Loucy (cell line): Measurements from ENCODE around the gene IFNL1.

Experiments
- H2AFZ ChIP-seq: fragments of 200-600 bp; sonication (generic); 2 replicates; pipeline ENCODE4 v1.6.0; 2016; ENCODE audit warnings: antibody characterized with exemption, mild to moderate bottlenecking, low read length, moderate library complexity
- H3F3A ChIP-seq: fragments of 200-600 bp; 2 replicates; pipeline ENCODE4 v1.6.0; 2016; ENCODE audit warnings: antibody characterized with exemption, low read depth, mild to moderate bottlenecking
- H3K27me3 ChIP-seq: fragments of 200-600 bp; sonication (generic); 2 replicates; pipeline ENCODE4 v1.6.1; 2014; ENCODE audit warnings: low read length, mild to moderate bottlenecking; ENCODE audit not compliant: insufficient read depth, poor library complexity, severe bottlenecking
- H3K36me3 ChIP-seq: fragments of 200-600 bp; sonication (generic); 2 replicates; pipeline ENCODE4 v1.6.1; 2016; ENCODE audit warnings: low read length; ENCODE audit not compliant: insufficient read depth
- H3K4me1 ChIP-seq: fragments of 200-600 bp; sonication (generic); 2 replicates; pipeline ENCODE4 v1.5.1; 2014; ENCODE audit warnings: low read length, mild to moderate bottlenecking; ENCODE audit not compliant: insufficient read depth, poor library complexity, severe bottlenecking
- H3K4me2 ChIP-seq: fragments of 200-600 bp; sonication (generic); 2 replicates; pipeline ENCODE4 v1.6.0; 2014; ENCODE audit warnings: antibody characterized with exemption, low read length, low read depth, mild to moderate bottlenecking; ENCODE audit not compliant: poor library complexity, severe bottlenecking
- H3K4me3 ChIP-seq: fragments of 200-600 bp; sonication (generic); 2 replicates; pipeline ENCODE4 v1.5.1; 2014; ENCODE audit warnings: low read length, mild to moderate bottlenecking, mixed read lengths; ENCODE audit not compliant: poor library complexity, severe bottlenecking
- H3K79me2 ChIP-seq: fragments of 200-600 bp; sonication (generic); 2 replicates; pipeline ENCODE4 v1.6.1; 2014; ENCODE audit warnings: low read length; ENCODE audit not compliant: insufficient read depth
- H3K9ac ChIP-seq: fragments of 200-600 bp; sonication (generic); 2 replicates; pipeline ENCODE4 v1.6.0; 2014; ENCODE audit warnings: mild to moderate bottlenecking, low read depth, low read length, moderate library complexity; ENCODE audit not compliant: poor library complexity, severe bottlenecking
- H3K9me2 ChIP-seq: fragments of 200-600 bp; sonication (generic); replicated peaks from 2 replicates; pipeline ENCODE4 v1.6.1; 2016; ENCODE audit warnings: low read depth, low read length, mixed read lengths
- H3K9me3 ChIP-seq: fragments of 200-600 bp; sonication (generic); 2 replicates; pipeline ENCODE4 v1.6.1; 2014; ENCODE audit warnings: mild to moderate bottlenecking, antibody characterized with exemption, low read length, low read depth; ENCODE audit not compliant: insufficient read depth
- H4K20me1 ChIP-seq: fragments of 200-600 bp; sonication (generic); 2 replicates; pipeline ENCODE4 v1.6.0; 2014; ENCODE audit warnings: antibody characterized with exemption, low read length, mild to moderate bottlenecking; ENCODE audit not compliant: insufficient read depth, poor library complexity, severe bottlenecking
- CTCF ChIP-seq: fragments of 200-600 bp; sonication (generic); conservative IDR thresholded peaks from 2 replicates; pipeline ENCODE4 v1.5.1; 2014; ENCODE audit warnings: mild to moderate bottlenecking, antibody characterized with exemption, low read length
- EZH2phosphoT487 ChIP-seq: fragments of 200-600 bp; IDR thresholded peaks from 2 replicates; pipeline ENCODE4 v1.6.1; 2018; ENCODE audit warnings: antibody characterized with exemption, mild to moderate bottlenecking, moderate library complexity, borderline replicate concordance

The IFNL1 gene

GRCh38 chr19:39314016-39314728 lies 18.0 kb downstream of the IFNL1 start:
- no peaks in the 10 kb centered on the region for H3F3A ChIP-seq
- no peak overlapping the region for H2AFZ ChIP-seq
- peaks cover 17% of the 10 kb centered on the region for H3K4me1 ChIP-seq
- peaks cover 16% of the 10 kb centered on the region; the same call in 1 of the 2 replicates for H3K79me2 ChIP-seq
- no peak for TF ChIP-seq CTCF
- no peak for TF ChIP-seq EZH2phosphoT487
- no peak overlapping the region for H3K4me2 ChIP-seq
- no peaks in the 10 kb centered on the region for H3K9me3 ChIP-seq
- no peak overlapping the region for H3K4me3 ChIP-seq
- no peaks in the 10 kb centered on the region for H3K27me3 ChIP-seq
- H4K20me1 ChIP-seq, result no peaks in the 10 kb centered on the region
- no peaks in the 10 kb centered on the region for H3K9me2 ChIP-seq
- H3K36me3 ChIP-seq, result peaks cover 7% of the 10 kb centered on the region; the same call in 1 of the 2 replicates
- no peak overlapping the region for H3K9ac ChIP-seq

GRCh38 chr19:39315933-39316332 lies 19.7 kb downstream of the IFNL1 start:
- Histone ChIP-seq H3K9ac (no peak overlapping the region), H3K36me3 (peaks cover 7% of the 10 kb centered on the region; the same call in 1 of the 2 replicates), H3K9me2 (no peaks in the 10 kb centered on the region), H3K4me1 (peaks cover 23% of the 10 kb centered on the region), H3K27me3 (no peaks in the 10 kb centered on the region), H3K9me3 (no peaks in the 10 kb centered on the region), H3K4me3 (no peak overlapping the region), H3K79me2 (peaks cover 29% of the 10 kb centered on the region; the same call in 1 of the 2 replicates), H3K4me2 (no peak overlapping the region), H3F3A (no peaks in the 10 kb centered on the region), H4K20me1 (peaks cover 6% of the 10 kb centered on the region), H2AFZ (no peak overlapping the region)
- TF ChIP-seq EZH2phosphoT487 (no peak), CTCF (no peak)

- Histone ChIP-seq H3K36me3 (peaks cover 7% of the 10 kb centered on the region; the same call in 1 of the 2 replicates), H3K4me1 (peaks cover 22% of the 10 kb centered on the region), H3K9ac (no peak overlapping the region), H3F3A (no peaks in the 10 kb centered on the region), H3K4me2 (no peak overlapping the region), H4K20me1 (peaks cover 6% of the 10 kb centered on the region), H3K4me3 (no peak overlapping the region), H2AFZ (no peak overlapping the region), H3K9me2 (no peaks in the 10 kb centered on the region), H3K79me2 (peaks cover 29% of the 10 kb centered on the region; the same call in 1 of the 2 replicates), H3K27me3 (no peaks in the 10 kb centered on the region), H3K9me3 (no peaks in the 10 kb centered on the region)
- TF ChIP-seq EZH2phosphoT487 (no peak), CTCF (no peak)
Measured at GRCh38 chr19:39316627-39317321, 20.6 kb downstream of the IFNL1 start.
